Kidney tubule cell (primary cell): ENCODE data around the gene CFAP74.
A peak's percentile ranks its signal among the peaks of the same experiment; 100 is the strongest.

Source experiments
- DNase-seq: peaks from one replicate; pipeline ENCODE4 v3.0.0-alpha.2; 2018; ENCODE audit warnings: low spot score

CFAP74 gene

GRCh38 chr1:2018217-2019171 is 14.9 kb upstream of the CFAP74 start:
- no peak for DNase-seq

- DNase-seq = no peak
These were observed 12.5 kb upstream of the CFAP74 start for GRCh38 chr1:2016123-2016522.

GRCh38 chr1:2014741-2015735 is 11.5 kb upstream of the CFAP74 start:
- peak; percentile 67 for DNase-seq

GRCh38 chr1:2014181-2014580 is 10.6 kb upstream of the CFAP74 start:
- no peak for DNase-seq

GRCh38 chr1:2009101-2010053 is 5.8 kb upstream of the CFAP74 start:
- DNase-seq = peak; percentile 6

GRCh38 chr1:2004856-2005255 is 1.3 kb upstream of the CFAP74 start:
- no peak for DNase-seq

- no peak for DNase-seq
These were observed 1.7 kb downstream of the CFAP74 start for GRCh38 chr1:2001773-2002411.

GRCh38 chr1:2000850-2001249 is 2.7 kb downstream of the CFAP74 start:
- no peak for DNase-seq

GRCh38 chr1:2000432-2000831 is 3.2 kb downstream of the CFAP74 start:
- no peak for DNase-seq

- DNase-seq = no peak
These were observed 6.0 kb downstream of the CFAP74 start for GRCh38 chr1:1997576-1997975.

GRCh38 chr1:1996207-1996651 is 7.4 kb downstream of the CFAP74 start:
- no peak for DNase-seq

- DNase-seq = no peak
These were observed 9.1 kb downstream of the CFAP74 start for GRCh38 chr1:1994536-1994935.

- no peak for DNase-seq
These were observed 13.4 kb downstream of the CFAP74 start for GRCh38 chr1:1990222-1990621.

- no peak for DNase-seq
These were observed 13.8 kb downstream of the CFAP74 start for GRCh38 chr1:1989789-1990188.

- DNase-seq = peak; percentile 70
These were observed 14.5 kb downstream of the CFAP74 start for GRCh38 chr1:1989102-1989542.

GRCh38 chr1:1988061-1988945 is 15.3 kb downstream of the CFAP74 start:
- DNase-seq = no peak

GRCh38 chr1:1987142-1987510 is 16.5 kb downstream of the CFAP74 start:
- DNase-seq = no peak

GRCh38 chr1:1986451-1987141 is 17.0 kb downstream of the CFAP74 start:
- DNase-seq = no peak

GRCh38 chr1:1985375-1986050 is 18.1 kb downstream of the CFAP74 start:
- peak; percentile 59 for DNase-seq
